ENCODE measurements around the gene STMP1. TPM values are rescaled to one million over a fixed set of nuclear protein-coding genes. Genes with fewer than 3 reads are reported as not detected.

Gene STMP1
- total RNA-seq, 1 donor from 2014 or later = 26.2 TPM

- ChIA-PET CTCF (no interaction called here), POLR2A (no interaction called here)
- Mint-ChIP-seq H3K4me1 (peaks cover 14% of the 10 kb centered on the region), H3K27ac (no peak overlapping the region), H3K36me3 (ENCODE audit: low read depth) (peaks cover 58% of the 10 kb centered on the region), H3K27me3 (no peaks in the 10 kb centered on the region), H3K9me3 (no peaks in the 10 kb centered on the region), H3K4me3 (no peak overlapping the region)
- no peak for TF ChIP-seq CTCF (IDR thresholded peaks at IDR 0.05)
- ATAC-seq (ENCODE audit: low read depth) (no peak), DNase-seq (no peak)
- intact Hi-C loops (cut with micrococcal nuclease) = no loop called here
These were observed 16.6 kb downstream of the STMP1 start for GRCh38 chr7:135678612-135679575.

GRCh38 chr7:135681762-135682161 lies 19.4 kb downstream of the STMP1 start:
- ATAC-seq (ENCODE audit: low read depth) = no peak
- Mint-ChIP-seq H3K27ac (no peak overlapping the region), H3K36me3 (ENCODE audit: low read depth) (peaks cover 45% of the 10 kb centered on the region), H3K9me3 (no peaks in the 10 kb centered on the region), H3K4me3 (no peak overlapping the region), H3K27me3 (no peaks in the 10 kb centered on the region), H3K4me1 (peaks cover 14% of the 10 kb centered on the region)
- no peak for DNase-seq
- CTCF ChIA-PET = interaction anchor here (1.7 kb wide), 1 partner anchor 9 kb away, joined by 6 read pairs; no protein-coding TSS in a partner anchor
- no peak for TF ChIP-seq CTCF (IDR thresholded peaks at IDR 0.05)
- POLR2A ChIA-PET = no interaction called here
- intact Hi-C loops (cut with micrococcal nuclease) = no loop called here

GRCh38 chr7:135682191-135682590 lies 19.9 kb downstream of the STMP1 start:
- peaks cover 14% of the 10 kb centered on the region for H3K4me1 Mint-ChIP-seq
- H3K9me3 Mint-ChIP-seq = no peaks in the 10 kb centered on the region
- POLR2A ChIA-PET = no interaction called here
- no peak for DNase-seq
- CTCF ChIA-PET = interaction anchor here (1.7 kb wide), 1 partner anchor 9 kb away, joined by 6 read pairs; no protein-coding TSS in a partner anchor
- no peak overlapping the region for H3K27ac Mint-ChIP-seq
- peaks cover 42% of the 10 kb centered on the region for H3K36me3 Mint-ChIP-seq (ENCODE audit: low read depth)
- no peak for TF ChIP-seq CTCF (IDR thresholded peaks at IDR 0.05)
- H3K4me3 Mint-ChIP-seq = no peak overlapping the region
- intact Hi-C loops (cut with micrococcal nuclease) = no loop called here
- ATAC-seq (ENCODE audit: low read depth) = no peak
- H3K27me3 Mint-ChIP-seq = no peaks in the 10 kb centered on the region

GRCh38 chr7:135683609-135684008 lies 21.3 kb downstream of the STMP1 start:
- no peak overlapping the region for H3K27ac Mint-ChIP-seq
- TF ChIP-seq CTCF (IDR thresholded peaks at IDR 0.05) = no peak
- no peaks in the 10 kb centered on the region for H3K9me3 Mint-ChIP-seq
- H3K27me3 Mint-ChIP-seq = no peaks in the 10 kb centered on the region
- ATAC-seq (ENCODE audit: low read depth) (no peak), DNase-seq (no peak)
- intact Hi-C loops (cut with micrococcal nuclease) = no loop called here
- peaks cover 14% of the 10 kb centered on the region for H3K4me1 Mint-ChIP-seq
- peaks cover 31% of the 10 kb centered on the region for H3K36me3 Mint-ChIP-seq (ENCODE audit: low read depth)
- no peak overlapping the region for H3K4me3 Mint-ChIP-seq
- POLR2A ChIA-PET = no interaction called here
- CTCF ChIA-PET = no interaction called here

- Mint-ChIP-seq H3K36me3 (ENCODE audit: low read depth) (peaks cover 25% of the 10 kb centered on the region), H3K27ac (no peak overlapping the region), H3K4me1 (peaks cover 14% of the 10 kb centered on the region), H3K27me3 (no peaks in the 10 kb centered on the region), H3K9me3 (no peaks in the 10 kb centered on the region), H3K4me3 (no peak overlapping the region)
- CTCF ChIA-PET = no interaction called here
- ATAC-seq (ENCODE audit: low read depth) (no peak), DNase-seq (no peak)
- TF ChIP-seq CTCF (IDR thresholded peaks at IDR 0.05) = no peak
- POLR2A ChIA-PET = no interaction called here
- intact Hi-C loops (cut with micrococcal nuclease) = no loop called here
These were observed 21.8 kb downstream of the STMP1 start for GRCh38 chr7:135684136-135684535.

Measured in activated B cell treated with CpG ODN at 0.5 μM for 24 hours (primary cell).